K562 (cell line): ENCODE measurements around the gene RAB24. TPM values are rescaled to one million over a fixed set of nuclear protein-coding genes. Genes with fewer than 3 reads are reported as not detected.

ENCODE experiments used
- CAMTA2 ChIP-seq: fragments of 250-450 bp; sonication (Bioruptor Pico); conservative IDR thresholded peaks from 2 replicates; pipeline ENCODE4 v1.5.1; 2022
- EGR1 ChIP-seq: fragments of 450-650 bp; conservative IDR thresholded peaks from 2 replicates; pipeline ENCODE4 v1.6.1; 2017; ENCODE audit warnings: mild to moderate bottlenecking
- GTF2E2 ChIP-seq: fragments of 200-800 bp; sonication (Bioruptor generic); IDR thresholded peaks from 2 replicates; pipeline ENCODE4 v1.6.1; 2016; ENCODE audit warnings: missing genetic modification characterization, missing compliant biosample characterization
- HDAC8 ChIP-seq: fragments of 450-650 bp; IDR thresholded peaks from 2 replicates; pipeline ENCODE4 v1.6.1; 2016; ENCODE audit warnings: mild to moderate bottlenecking, missing genetic modification characterization, moderate library complexity, missing compliant biosample characterization
- ILK ChIP-seq: fragments of 450-650 bp; IDR thresholded peaks from 2 replicates; pipeline ENCODE4 v1.6.1; 2016; ENCODE audit warnings: missing genetic modification characterization, low read depth, mild to moderate bottlenecking, missing compliant biosample characterization, moderate library complexity, borderline replicate concordance
- IRF2 ChIP-seq: sonication (generic); formaldehyde crosslinking; IDR thresholded peaks from 2 replicates; pipeline ENCODE4 v1.8.1; 2022; ENCODE audit warnings: mild to moderate bottlenecking, missing genetic modification reagents
- MEF2D ChIP-seq: conservative IDR thresholded peaks from 2 replicates; pipeline ENCODE4 v1.6.1; 2016; ENCODE audit warnings: low read depth, missing genetic modification characterization, missing compliant biosample characterization
- MYNN ChIP-seq, 2 experiments: sonication (generic); formaldehyde crosslinking in 1 of 2; IDR thresholded peaks; 2 replicates each; pipeline versions ENCODE4 v1.5.0 to v1.6.1; 2016 to 2020; ENCODE audit warnings: antibody characterized with exemption in 1 of 2, missing genetic modification reagents in 1 of 2
- SMAD4 ChIP-seq: fragments of 250-450 bp; sonication (Bioruptor Pico); conservative IDR thresholded peaks from 2 replicates; pipeline ENCODE4 v1.8.0; 2021; ENCODE audit warnings: inconsistent platforms, mild to moderate bottlenecking, moderate library complexity
- SRF ChIP-seq, 2 experiments: fragments of 250-450, 450-650 bp in 1 of 2; sonication (Bioruptor Pico) in 1 of 2; sonication (generic) in 1 of 2; formaldehyde crosslinking; IDR thresholded peaks; 2 replicates each; pipeline versions ENCODE4 v1.5.0 to v1.5.1; 2020 to 2022; ENCODE audit warnings: mild to moderate bottlenecking in 1 of 2, missing genetic modification reagents in 1 of 2
- ZNF644 ChIP-seq: fragments of 200-800 bp; sonication (Bioruptor generic); IDR thresholded peaks from 2 replicates; pipeline ENCODE4 v1.6.1; 2016; ENCODE audit warnings: low read depth, missing genetic modification characterization, missing compliant biosample characterization
- polyA plus RNA-seq, 8 experiments: library from polyadenylated mRNA; depleted of rRNA in 4 of 8; stranded (reverse) in 5 of 8; unstranded in 3 of 8; fragments of >200 nt; fragmentation: Nextera tagmentation in 2 of 8; fragmentation: Illumina TruSeq in 1 of 8; extraction: Ambion mirVana in 2 of 8; extraction: Trizol in 1 of 8; gene quantifications; 2 replicates each; pipeline versions ENCODE4 v1.2.1 to v1.2.3, GENCODE V29; 2011 to 2014; ENCODE audit warnings: inconsistent platforms in 1 of 8, missing spikeins in 1 of 8
- total RNA-seq, 7 experiments: library from RNA; depleted of rRNA in 6 of 7; stranded (reverse); fragments of >200 nt in 6 of 7; fragmentation: Illumina TruSeq in 2 of 7; extraction: Trizol in 2 of 7; gene quantifications; 2 replicates each; pipeline versions ENCODE4 v1.2.1 to v1.2.3, GENCODE V29; 2011 to 2021; ENCODE audit warnings: low replicate concordance in 1 of 7
- TF ChIP-seq, protein P1 (sequence below): sonication (generic); formaldehyde crosslinking; IDR thresholded peaks from 2 replicates; pipeline ENCODE4 v1.8.1; 2023; ENCODE audit warnings: mild to moderate bottlenecking, missing genetic modification reagents
- TF ChIP-seq, protein P2 (sequence below): fragments of 450-650 bp; IDR thresholded peaks from 2 replicates; pipeline ENCODE4 v1.6.1; 2016; ENCODE audit warnings: mild to moderate bottlenecking, moderate library complexity

Gene RAB24
- total and polyA plus RNA-seq, 9 of the 15 experiments (the other 6 are each of a cell fraction or from before 2014, with no cell fraction given) = 13.9 to 107 (median 34.8) TPM

DNA sequence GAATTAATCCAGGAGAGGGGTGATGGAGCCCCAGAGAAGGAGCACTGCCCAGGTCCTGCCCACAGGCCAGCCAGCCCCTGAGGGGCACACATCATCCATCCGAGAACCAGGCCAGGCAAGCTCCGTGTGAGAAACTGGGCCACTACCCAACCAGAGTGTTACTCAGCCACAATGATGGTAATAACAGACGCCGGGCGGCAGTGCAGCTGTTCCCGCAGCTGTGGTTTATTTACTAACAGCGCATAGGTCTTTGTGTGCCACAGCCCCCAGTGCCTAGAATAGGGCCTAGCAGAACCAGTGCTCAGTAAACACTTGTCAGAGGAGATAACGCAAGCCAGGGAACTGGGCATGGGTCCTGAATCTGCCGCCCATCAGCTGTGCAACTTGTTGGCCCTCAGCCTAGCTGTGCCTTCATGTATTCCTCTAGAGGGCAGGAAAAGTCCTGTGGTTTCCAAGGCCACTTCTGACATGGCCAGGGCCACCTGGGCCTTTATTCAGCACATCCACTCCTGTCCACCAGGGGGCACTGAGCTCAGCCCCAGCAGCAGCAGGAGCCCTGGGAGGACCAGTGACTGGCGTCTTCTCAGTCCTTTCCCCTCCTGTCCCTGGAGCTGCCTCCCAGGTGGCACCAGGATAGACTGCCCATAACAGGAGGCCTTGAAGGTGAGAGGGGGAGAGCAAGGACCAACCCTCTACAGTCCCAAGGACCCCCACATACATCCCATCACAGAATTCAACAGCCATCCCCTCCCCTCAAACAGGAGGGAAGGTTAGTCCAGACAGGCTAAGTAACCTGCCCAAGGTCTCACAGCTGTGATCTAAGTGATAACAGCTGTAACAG lies 6.1 kb upstream of the RAB24 start (continued):
- TF ChIP-seq MEF2D = no peak
- TF ChIP-seq ILK (tag) = no peak
- TF ChIP-seq, protein P1, sequence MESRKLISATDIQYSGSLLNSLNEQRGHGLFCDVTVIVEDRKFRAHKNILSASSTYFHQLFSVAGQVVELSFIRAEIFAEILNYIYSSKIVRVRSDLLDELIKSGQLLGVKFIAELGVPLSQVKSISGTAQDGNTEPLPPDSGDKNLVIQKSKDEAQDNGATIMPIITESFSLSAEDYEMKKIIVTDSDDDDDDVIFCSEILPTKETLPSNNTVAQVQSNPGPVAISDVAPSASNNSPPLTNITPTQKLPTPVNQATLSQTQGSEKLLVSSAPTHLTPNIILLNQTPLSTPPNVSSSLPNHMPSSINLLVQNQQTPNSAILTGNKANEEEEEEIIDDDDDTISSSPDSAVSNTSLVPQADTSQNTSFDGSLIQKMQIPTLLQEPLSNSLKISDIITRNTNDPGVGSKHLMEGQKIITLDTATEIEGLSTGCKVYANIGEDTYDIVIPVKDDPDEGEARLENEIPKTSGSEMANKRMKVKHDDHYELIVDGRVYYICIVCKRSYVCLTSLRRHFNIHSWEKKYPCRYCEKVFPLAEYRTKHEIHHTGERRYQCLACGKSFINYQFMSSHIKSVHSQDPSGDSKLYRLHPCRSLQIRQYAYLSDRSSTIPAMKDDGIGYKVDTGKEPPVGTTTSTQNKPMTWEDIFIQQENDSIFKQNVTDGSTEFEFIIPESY = peak; percentile 55
- TF ChIP-seq HDAC8 (tag) = no peak
- no peak for TF ChIP-seq SMAD4 (CRISPR knock-in tag)
- no peak for TF ChIP-seq EGR1
- no peak for TF ChIP-seq CAMTA2 (CRISPR knock-in tag)
- peak in 1 of 2 experiments; percentile 65; a peak in 1 of 4 replicates for TF ChIP-seq SRF (CRISPR knock-in tag; IDR thresholded peaks at IDR 0.05)
- TF ChIP-seq, protein P2, sequence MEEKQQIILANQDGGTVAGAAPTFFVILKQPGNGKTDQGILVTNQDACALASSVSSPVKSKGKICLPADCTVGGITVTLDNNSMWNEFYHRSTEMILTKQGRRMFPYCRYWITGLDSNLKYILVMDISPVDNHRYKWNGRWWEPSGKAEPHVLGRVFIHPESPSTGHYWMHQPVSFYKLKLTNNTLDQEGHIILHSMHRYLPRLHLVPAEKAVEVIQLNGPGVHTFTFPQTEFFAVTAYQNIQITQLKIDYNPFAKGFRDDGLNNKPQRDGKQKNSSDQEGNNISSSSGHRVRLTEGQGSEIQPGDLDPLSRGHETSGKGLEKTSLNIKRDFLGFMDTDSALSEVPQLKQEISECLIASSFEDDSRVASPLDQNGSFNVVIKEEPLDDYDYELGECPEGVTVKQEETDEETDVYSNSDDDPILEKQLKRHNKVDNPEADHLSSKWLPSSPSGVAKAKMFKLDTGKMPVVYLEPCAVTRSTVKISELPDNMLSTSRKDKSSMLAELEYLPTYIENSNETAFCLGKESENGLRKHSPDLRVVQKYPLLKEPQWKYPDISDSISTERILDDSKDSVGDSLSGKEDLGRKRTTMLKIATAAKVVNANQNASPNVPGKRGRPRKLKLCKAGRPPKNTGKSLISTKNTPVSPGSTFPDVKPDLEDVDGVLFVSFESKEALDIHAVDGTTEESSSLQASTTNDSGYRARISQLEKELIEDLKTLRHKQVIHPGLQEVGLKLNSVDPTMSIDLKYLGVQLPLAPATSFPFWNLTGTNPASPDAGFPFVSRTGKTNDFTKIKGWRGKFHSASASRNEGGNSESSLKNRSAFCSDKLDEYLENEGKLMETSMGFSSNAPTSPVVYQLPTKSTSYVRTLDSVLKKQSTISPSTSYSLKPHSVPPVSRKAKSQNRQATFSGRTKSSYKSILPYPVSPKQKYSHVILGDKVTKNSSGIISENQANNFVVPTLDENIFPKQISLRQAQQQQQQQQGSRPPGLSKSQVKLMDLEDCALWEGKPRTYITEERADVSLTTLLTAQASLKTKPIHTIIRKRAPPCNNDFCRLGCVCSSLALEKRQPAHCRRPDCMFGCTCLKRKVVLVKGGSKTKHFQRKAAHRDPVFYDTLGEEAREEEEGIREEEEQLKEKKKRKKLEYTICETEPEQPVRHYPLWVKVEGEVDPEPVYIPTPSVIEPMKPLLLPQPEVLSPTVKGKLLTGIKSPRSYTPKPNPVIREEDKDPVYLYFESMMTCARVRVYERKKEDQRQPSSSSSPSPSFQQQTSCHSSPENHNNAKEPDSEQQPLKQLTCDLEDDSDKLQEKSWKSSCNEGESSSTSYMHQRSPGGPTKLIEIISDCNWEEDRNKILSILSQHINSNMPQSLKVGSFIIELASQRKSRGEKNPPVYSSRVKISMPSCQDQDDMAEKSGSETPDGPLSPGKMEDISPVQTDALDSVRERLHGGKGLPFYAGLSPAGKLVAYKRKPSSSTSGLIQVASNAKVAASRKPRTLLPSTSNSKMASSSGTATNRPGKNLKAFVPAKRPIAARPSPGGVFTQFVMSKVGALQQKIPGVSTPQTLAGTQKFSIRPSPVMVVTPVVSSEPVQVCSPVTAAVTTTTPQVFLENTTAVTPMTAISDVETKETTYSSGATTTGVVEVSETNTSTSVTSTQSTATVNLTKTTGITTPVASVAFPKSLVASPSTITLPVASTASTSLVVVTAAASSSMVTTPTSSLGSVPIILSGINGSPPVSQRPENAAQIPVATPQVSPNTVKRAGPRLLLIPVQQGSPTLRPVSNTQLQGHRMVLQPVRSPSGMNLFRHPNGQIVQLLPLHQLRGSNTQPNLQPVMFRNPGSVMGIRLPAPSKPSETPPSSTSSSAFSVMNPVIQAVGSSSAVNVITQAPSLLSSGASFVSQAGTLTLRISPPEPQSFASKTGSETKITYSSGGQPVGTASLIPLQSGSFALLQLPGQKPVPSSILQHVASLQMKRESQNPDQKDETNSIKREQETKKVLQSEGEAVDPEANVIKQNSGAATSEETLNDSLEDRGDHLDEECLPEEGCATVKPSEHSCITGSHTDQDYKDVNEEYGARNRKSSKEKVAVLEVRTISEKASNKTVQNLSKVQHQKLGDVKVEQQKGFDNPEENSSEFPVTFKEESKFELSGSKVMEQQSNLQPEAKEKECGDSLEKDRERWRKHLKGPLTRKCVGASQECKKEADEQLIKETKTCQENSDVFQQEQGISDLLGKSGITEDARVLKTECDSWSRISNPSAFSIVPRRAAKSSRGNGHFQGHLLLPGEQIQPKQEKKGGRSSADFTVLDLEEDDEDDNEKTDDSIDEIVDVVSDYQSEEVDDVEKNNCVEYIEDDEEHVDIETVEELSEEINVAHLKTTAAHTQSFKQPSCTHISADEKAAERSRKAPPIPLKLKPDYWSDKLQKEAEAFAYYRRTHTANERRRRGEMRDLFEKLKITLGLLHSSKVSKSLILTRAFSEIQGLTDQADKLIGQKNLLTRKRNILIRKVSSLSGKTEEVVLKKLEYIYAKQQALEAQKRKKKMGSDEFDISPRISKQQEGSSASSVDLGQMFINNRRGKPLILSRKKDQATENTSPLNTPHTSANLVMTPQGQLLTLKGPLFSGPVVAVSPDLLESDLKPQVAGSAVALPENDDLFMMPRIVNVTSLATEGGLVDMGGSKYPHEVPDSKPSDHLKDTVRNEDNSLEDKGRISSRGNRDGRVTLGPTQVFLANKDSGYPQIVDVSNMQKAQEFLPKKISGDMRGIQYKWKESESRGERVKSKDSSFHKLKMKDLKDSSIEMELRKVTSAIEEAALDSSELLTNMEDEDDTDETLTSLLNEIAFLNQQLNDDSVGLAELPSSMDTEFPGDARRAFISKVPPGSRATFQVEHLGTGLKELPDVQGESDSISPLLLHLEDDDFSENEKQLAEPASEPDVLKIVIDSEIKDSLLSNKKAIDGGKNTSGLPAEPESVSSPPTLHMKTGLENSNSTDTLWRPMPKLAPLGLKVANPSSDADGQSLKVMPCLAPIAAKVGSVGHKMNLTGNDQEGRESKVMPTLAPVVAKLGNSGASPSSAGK = no peak
- TF ChIP-seq MYNN (IDR thresholded peaks at IDR 0.05) = 0 out of 2 replicates have a peak, but pooled peaks have one; percentile 15
- TF ChIP-seq MYNN (CRISPR knock-in tag; IDR thresholded peaks at IDR 0.05) = no peak
- TF ChIP-seq IRF2 (CRISPR knock-in tag) = no peak
- TF ChIP-seq GTF2E2 (tag) = no peak
- no peak for TF ChIP-seq ZNF644
